Measurements from ENCODE around the gene CCDC197.

CCDC197 gene

DNA sequence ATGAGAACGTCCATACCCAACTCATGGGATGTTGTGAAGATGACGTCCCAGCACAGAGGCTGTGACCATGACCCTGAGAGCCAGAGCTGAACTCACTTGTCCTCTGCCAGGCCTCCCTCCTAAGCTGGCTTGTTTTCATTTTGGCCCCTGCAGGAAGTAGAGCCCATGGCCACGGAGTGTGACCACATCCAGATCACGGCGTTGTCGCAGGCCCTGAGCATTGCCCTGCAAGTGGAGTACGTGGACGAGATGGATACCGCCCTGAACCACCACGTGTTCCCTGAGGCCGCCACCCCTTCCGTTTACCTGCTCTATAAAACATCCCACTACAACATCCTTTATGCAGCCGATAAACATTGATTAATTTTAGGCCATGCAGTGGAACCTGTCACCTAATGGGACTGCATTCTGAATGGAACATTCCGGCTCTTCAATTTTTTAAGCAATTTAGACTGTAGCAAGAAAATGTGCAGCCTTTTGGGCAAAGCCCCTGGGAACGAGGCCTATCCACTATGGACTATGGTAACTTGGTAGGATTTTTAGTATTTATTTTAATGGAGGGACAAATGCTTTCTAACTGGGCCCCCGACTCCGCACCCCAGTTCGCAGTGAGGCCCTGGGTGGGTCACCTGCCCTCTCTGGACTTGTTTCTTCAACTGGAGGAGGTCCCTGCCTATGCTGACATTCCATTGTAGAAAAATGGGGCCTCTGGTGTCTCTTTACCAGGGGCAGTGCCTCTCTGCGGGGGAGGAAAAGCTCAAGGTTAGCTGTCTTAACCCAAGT is 48.7 kb downstream of the CCDC197 start:
- no peak for TF ChIP-seq CTCF (IDR thresholded peaks at IDR 0.05; ENCODE audit: low read depth, low read length, missing control alignments)
- no peak for DNase-seq (ENCODE audit: low read depth)

GRCh38 chr14:94046696-94047250 is 49.7 kb downstream of the CCDC197 start:
- no peak for DNase-seq (ENCODE audit: low read depth)
- H3K4me3 ChIP-seq (ENCODE audit: low read depth, low read length) = no peak overlapping the region
- no peak for TF ChIP-seq CTCF (IDR thresholded peaks at IDR 0.05; ENCODE audit: low read depth, low read length, missing control alignments)

More for the DNA sequence above, 48.7 kb downstream of the CCDC197 start:
- H3K4me3 ChIP-seq (ENCODE audit: low read depth, low read length) = no peak overlapping the region

GRCh38 chr14:94047581-94047980 is 50.5 kb downstream of the CCDC197 start:
- TF ChIP-seq CTCF (IDR thresholded peaks at IDR 0.05; ENCODE audit: low read depth, low read length, missing control alignments) = no peak
- DNase-seq (ENCODE audit: low read depth) = no peak
- H3K4me3 ChIP-seq (ENCODE audit: low read depth, low read length) = no peak overlapping the region

DNA sequence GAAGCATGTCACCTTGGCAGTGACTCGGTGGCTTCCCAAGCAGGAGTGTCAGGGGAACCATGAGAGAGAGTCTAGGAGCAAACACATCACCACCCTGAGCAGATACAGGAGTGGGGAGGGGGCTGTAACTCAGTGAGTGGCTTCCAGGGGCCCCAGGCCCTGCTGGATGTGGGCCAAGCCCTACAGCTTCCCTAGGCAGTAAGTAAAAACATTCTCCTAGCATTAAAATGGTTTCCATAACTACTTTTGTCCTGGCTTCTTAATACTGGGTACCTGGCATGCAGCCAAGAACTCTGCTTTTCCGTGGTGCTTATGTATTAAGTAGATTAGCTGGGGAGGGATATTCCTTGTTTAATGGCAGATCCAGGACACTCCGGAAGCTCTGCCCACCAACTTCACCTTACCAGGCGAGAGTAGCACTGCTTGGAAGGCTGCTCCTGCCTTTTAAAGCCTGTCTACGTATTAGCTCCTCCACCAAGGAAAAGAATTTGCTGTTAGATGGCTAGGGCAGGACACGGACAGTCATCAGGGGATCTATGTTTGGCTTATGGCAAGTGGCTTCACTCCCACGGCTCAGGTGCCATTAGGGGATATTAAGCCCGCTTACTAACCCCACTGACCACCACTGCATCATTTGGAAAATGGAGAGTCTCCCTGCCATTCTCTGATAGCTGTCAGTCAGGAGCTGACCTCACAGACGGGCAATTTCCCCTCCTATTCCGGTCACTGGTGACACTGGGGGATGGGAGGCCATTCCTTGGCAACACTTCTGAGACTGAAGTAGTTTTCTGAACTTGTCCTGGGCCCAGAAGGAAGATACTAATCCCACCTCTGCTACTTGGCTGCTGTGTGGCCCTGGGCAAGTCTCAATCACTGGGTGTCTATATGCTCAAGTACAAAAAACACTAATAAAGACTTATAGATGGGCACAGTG is 51.9 kb downstream of the CCDC197 start:
- no peak for TF ChIP-seq CTCF (IDR thresholded peaks at IDR 0.05; ENCODE audit: low read depth, low read length, missing control alignments)
- H3K4me3 ChIP-seq (ENCODE audit: low read depth, low read length) = no peak overlapping the region
- DNase-seq (ENCODE audit: low read depth) = no peak

DNA sequence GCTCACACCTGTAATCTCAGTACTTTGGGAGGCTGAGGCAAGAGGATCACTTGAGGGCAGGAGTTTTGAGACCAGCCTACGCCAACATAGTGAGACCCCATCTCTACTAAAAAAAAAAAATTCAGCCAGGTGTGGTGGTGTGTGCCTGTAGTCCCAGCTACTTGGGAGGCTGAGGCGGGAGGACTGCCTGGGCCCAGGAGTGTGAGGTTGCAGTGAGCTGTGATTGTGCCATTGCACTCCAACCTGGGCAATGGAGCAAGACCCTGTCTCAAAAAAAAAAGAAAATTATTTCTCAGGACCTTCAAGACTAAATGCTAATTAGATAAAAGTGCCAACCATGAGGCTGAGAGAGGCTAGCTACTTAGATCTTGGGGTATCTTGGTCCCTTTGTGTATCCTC is 52.5 kb downstream of the CCDC197 start:
- DNase-seq (ENCODE audit: low read depth) = no peak
- H3K4me3 ChIP-seq (ENCODE audit: low read depth, low read length) = no peak overlapping the region
- no peak for TF ChIP-seq CTCF (IDR thresholded peaks at IDR 0.05; ENCODE audit: low read depth, low read length, missing control alignments)

GRCh38 chr14:94050231-94050880 is 53.3 kb downstream of the CCDC197 start:
- no peak overlapping the region for H3K4me3 ChIP-seq (ENCODE audit: low read depth, low read length)
- DNase-seq (ENCODE audit: low read depth) = no peak
- no peak for TF ChIP-seq CTCF (IDR thresholded peaks at IDR 0.05; ENCODE audit: low read depth, low read length, missing control alignments)
